Spleen (tissue), 11 donors: ENCODE data around the gene CNBP. TPM values are rescaled to one million over a fixed set of nuclear protein-coding genes. Genes with fewer than 3 reads are reported as not detected.

Experiments used
- DNase-seq: peaks from one replicate; pipeline ENCODE4 v3.0.0-alpha.2; 2020
- H3K27ac ChIP-seq, 8 donors: fragments of 200-600 bp; sonication (generic) in 7 of 8; 1 replicate in 4 of 8; 2 replicates in 4 of 8; pipeline versions ENCODE4 v1.5.0 to v1.8.0; 2016 to 2021; ENCODE audit warnings: inconsistent platforms in 4 of 8, mild to moderate bottlenecking in 4 of 8, moderate library complexity in 1 of 8
- H3K27me3 ChIP-seq, 7 donors: fragments of 200-600 bp; sonication (generic) in 6 of 7; replicated peaks in 1 of 7; 1 replicate in 4 of 7; 2 replicates in 3 of 7; pipeline versions ENCODE4 v1.5.0 to v1.8.0; 2016 to 2021; ENCODE audit warnings: inconsistent platforms in 3 of 7, mild to moderate bottlenecking in 1 of 7
- H3K36me3 ChIP-seq, 6 donors: fragments of 200-600 bp; sonication (generic) in 5 of 6; 1 replicate in 4 of 6; 2 replicates in 2 of 6; pipeline versions ENCODE4 v1.5.0 to v1.8.0; 2016 to 2021; ENCODE audit warnings: inconsistent platforms in 2 of 6
- H3K4me1 ChIP-seq, 6 donors: fragments of 200-600 bp; sonication (generic) in 5 of 6; 1 replicate in 3 of 6; 2 replicates in 3 of 6; pipeline versions ENCODE4 v1.5.0 to v1.8.0; 2016 to 2021; ENCODE audit warnings: inconsistent platforms in 3 of 6
- H3K4me3 ChIP-seq, 8 donors: fragments of 200-600 bp; sonication (generic) in 7 of 8; 1 replicate in 4 of 8; 2 replicates in 4 of 8; pipeline versions ENCODE4 v1.5.0 to v1.8.0; 2016 to 2021; ENCODE audit warnings: inconsistent platforms in 4 of 8, mild to moderate bottlenecking in 4 of 8, moderate library complexity in 2 of 8
- H3K9me3 ChIP-seq, 8 donors: fragments of 200-600 bp; sonication (generic) in 7 of 8; 1 replicate in 4 of 8; 2 replicates in 4 of 8; pipeline versions ENCODE4 v1.5.0 to v1.8.0; 2016 to 2021; ENCODE audit warnings: inconsistent platforms in 4 of 8
- POLR2A ChIP-seq, 3 donors: fragments of 450-650 bp; IDR thresholded peaks; one replicate each; pipeline ENCODE4 v1.5.1; 2017; ENCODE audit warnings: antibody characterized with exemption in 3 of 3, mild to moderate bottlenecking in 1 of 3
- POLR2AphosphoS5 ChIP-seq, 3 donors: sonication (generic); formaldehyde crosslinking; IDR thresholded peaks; one replicate each; pipeline ENCODE4 v1.5.1; 2017; ENCODE audit warnings: antibody characterized with exemption in 3 of 3
- WGBS, 5 donors: extraction: QIAGEN DNeasy Blood & Tissue Kit in 3 of 5; methylation state at CpG; one replicate each; pipeline versions ENCODE4 v1.1.5 to v1.1.7; 2013 to 2018; 5-methylcytosine and 5-hydroxymethylcytosine counted together
- intact Hi-C: fragments of 100-400 bp; cut with DNase I; formaldehyde crosslinking; loops from one replicate; pipeline ENCODE4 v1.15.0; 2023; ENCODE audit warnings: low total_unique reads
- polyA plus RNA-seq, 3 donors: library from polyadenylated mRNA; stranded (reverse); fragments of 200-250 nt; gene quantifications; one replicate each; pipeline ENCODE4 v1.2.1, GENCODE V29; 2013
- total RNA-seq, 7 donors: library from RNA; depleted of rRNA in 3 of 7; stranded (reverse); fragments of >200 nt in 3 of 7; fragmentation: NEBNext Ultra II Directional in 4 of 7; extraction: Animal tissue kit (Norgen Biotek cat#: 25700) in 4 of 7; gene quantifications; one replicate each; pipeline versions ENCODE4 v1.1.0 to v1.2.1, GENCODE V29; 2016 to 2021
- TF ChIP-seq, protein P1 (sequence below), 11 experiments: fragments of 200-600 bp in 7 of 11; fragments of 450-650 bp in 4 of 11; sonication (generic) in 4 of 11; IDR thresholded peaks in 8 of 11; conservative IDR thresholded peaks in 3 of 11; 1 replicate in 7 of 11; 2 replicates in 4 of 11; pipeline versions ENCODE4 v1.4.0 to v1.8.0; 2016 to 2021; ENCODE audit warnings: antibody characterized with exemption in 11 of 11, inconsistent platforms in 4 of 11, mild to moderate bottlenecking in 1 of 11
- donor health status: healthy with polysubstance abuse.
- donor health status: DM: no; HTN: no; CAD: no; lungs with moderate emphysema.
- donor health status: DM: no; HTN: no; CAD: no.
- donor health status: Bipolar disorder and iron deficiency.
- donor health status: healthy.
- donor health status: DM: no; HTN: no; CAD: no.
- donor health status: DM: yes; HTN: yes; CAD: no.

The CNBP gene
- total and polyA plus RNA-seq, 10 donors: 252 to 420 (median 312) TPM

DNA sequence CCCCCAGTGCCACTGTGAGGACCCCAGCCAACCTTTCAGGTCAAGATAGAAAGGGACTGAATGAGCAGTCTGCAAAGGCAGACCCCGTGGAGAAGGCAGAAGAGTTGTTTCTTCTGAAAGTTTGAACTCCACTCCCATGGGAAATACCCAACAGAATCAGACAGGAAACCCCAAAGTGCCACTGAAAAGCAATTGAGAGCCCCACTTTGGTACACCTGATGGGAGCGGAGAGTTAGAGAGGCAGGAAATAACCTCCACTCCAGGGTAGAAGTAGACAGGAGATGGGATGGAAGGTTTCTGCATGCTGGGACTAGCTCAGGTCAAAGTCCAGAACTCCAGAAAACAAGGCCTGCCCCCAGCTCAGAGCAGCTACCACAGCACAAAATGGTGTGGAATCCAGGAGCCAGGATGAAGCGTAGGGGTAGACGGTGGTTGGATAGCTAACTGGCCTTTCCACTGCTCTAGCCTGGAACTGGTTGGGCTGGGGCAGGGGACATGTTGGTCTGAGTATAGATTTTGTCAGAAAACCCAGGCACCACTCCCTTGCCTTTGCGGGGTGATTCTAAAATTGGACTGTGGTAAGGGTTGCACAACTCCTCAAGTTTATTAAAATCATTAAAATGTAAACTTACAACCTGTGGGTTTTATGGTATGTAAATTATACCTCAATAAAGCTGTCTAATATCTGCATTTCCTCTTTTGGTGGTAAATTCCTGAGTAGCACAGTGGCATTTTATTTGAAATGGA, 60.2 kb downstream of the CNBP start:
- Histone ChIP-seq H3K27me3 (no peaks in the 10 kb centered on the region), H3K27ac (peak overlapping the region in 7 of 8 donors; percentile 0 to 97 (median 58)), H3K9me3 (no peaks in the 10 kb centered on the region), H3K4me3 (no peak overlapping the region), H3K36me3 (peaks cover 0 to 40% (median 11%) of the 10 kb centered on the region in 6 donors), H3K4me1 (peaks cover 16 to 42% (median 34%) of the 10 kb centered on the region in 6 donors)
- intact Hi-C loops: no loop called here
- DNase-seq: peak; percentile 69
- WGBS, 5 donors: 38 to 53% (median 44%) methylated on average over 5 of the region's 5 CpGs
- TF ChIP-seq POLR2AphosphoS5 (IDR thresholded peaks at IDR 0.05): no peak

GRCh38 chr3:129122412-129123011, 61.2 kb downstream of the CNBP start:
- DNase-seq: no peak
- peak in 2 of 3 donors; percentile 11 to 41 for TF ChIP-seq POLR2AphosphoS5 (IDR thresholded peaks at IDR 0.05)
- TF ChIP-seq POLR2A (IDR thresholded peaks at IDR 0.05): no peak
- WGBS, 5 donors: 67 to 77% (median 72%) methylated on average over 7 to 18 of the region's 18 CpGs
- H3K4me1 ChIP-seq: peaks cover 26 to 51% (median 44%) of the 10 kb centered on the region in 6 donors
- H3K27me3 ChIP-seq: no peaks in the 10 kb centered on the region
- intact Hi-C loops: no loop called here
- peak overlapping the region in 4 of 8 donors; percentile 80 to 94 (median 88) for H3K4me3 ChIP-seq
- no peaks in the 10 kb centered on the region for H3K9me3 ChIP-seq
- H3K36me3 ChIP-seq: peaks cover 0 to 40% (median 2%) of the 10 kb centered on the region in 6 donors
- peak overlapping the region in 7 of 8 donors; percentile 54 to 97 (median 94) for H3K27ac ChIP-seq

DNA sequence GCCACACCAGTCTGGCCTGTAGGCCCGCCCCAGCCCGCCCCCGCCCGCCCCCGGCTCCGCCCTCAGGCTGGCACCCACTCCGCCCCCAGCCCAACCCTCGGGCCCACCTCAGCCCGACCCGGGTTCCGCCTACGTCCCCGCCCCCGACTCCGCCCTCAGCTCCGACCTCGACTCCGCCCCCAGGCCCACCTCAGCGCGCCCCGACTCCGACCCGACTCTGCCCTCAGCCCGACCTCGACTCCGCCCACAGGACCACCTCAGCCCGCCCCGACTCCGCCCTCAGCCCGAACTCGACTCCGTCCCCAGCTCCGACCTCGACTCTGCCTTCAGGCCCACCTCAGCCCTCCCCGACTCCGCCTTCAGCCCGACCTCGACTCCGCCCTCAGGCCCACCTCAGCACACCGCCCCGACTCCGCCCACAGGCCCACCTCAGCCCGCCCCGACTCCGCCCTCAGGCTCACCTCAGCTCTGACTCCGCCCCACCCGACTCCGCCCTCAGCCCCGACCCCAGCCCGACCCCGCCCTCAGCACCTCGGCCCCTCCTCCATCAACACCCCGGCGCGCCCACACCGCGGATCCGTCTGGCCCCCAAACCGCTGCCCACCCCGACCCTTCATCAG, 61.8 kb downstream of the CNBP start, which contains the start of gene RAB43:
Gene RAB43, minus strand, starts transcription at position 13 of the 620 bp plus-strand sequence. CDS start 315 bp downstream, outside the sequence.
- TF ChIP-seq, protein P1, sequence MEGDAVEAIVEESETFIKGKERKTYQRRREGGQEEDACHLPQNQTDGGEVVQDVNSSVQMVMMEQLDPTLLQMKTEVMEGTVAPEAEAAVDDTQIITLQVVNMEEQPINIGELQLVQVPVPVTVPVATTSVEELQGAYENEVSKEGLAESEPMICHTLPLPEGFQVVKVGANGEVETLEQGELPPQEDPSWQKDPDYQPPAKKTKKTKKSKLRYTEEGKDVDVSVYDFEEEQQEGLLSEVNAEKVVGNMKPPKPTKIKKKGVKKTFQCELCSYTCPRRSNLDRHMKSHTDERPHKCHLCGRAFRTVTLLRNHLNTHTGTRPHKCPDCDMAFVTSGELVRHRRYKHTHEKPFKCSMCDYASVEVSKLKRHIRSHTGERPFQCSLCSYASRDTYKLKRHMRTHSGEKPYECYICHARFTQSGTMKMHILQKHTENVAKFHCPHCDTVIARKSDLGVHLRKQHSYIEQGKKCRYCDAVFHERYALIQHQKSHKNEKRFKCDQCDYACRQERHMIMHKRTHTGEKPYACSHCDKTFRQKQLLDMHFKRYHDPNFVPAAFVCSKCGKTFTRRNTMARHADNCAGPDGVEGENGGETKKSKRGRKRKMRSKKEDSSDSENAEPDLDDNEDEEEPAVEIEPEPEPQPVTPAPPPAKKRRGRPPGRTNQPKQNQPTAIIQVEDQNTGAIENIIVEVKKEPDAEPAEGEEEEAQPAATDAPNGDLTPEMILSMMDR (IDR thresholded peaks at IDR 0.05 in 8 of 11, conservative IDR thresholded peaks at IDR 0.05 in 3 of 11): no peak
- no peak for TF ChIP-seq POLR2A (IDR thresholded peaks at IDR 0.05)
- no peak for TF ChIP-seq POLR2AphosphoS5 (IDR thresholded peaks at IDR 0.05)
- WGBS, 5 donors: 3 to 8% (median 7%) methylated on average over 39 to 60 of the region's 60 CpGs
- DNase-seq: peak; percentile 95
- peaks cover 29 to 57% (median 50%) of the 10 kb centered on the region in 6 donors for H3K4me1 ChIP-seq
- peak within 1 kb of the TSS; percentile 65 to 94 (median 84) for H3K4me3 ChIP-seq
- H3K27ac ChIP-seq: peak within 1 kb of the TSS; percentile 87 to 97 (median 94)
- intact Hi-C loops: no loop called here
- H3K9me3 ChIP-seq: no peaks in the 10 kb centered on the region
- H3K36me3 ChIP-seq: peaks cover 0 to 38% (median 0%) of the 10 kb centered on the region in 6 donors
- no peaks in the 10 kb centered on the region for H3K27me3 ChIP-seq

DNA sequence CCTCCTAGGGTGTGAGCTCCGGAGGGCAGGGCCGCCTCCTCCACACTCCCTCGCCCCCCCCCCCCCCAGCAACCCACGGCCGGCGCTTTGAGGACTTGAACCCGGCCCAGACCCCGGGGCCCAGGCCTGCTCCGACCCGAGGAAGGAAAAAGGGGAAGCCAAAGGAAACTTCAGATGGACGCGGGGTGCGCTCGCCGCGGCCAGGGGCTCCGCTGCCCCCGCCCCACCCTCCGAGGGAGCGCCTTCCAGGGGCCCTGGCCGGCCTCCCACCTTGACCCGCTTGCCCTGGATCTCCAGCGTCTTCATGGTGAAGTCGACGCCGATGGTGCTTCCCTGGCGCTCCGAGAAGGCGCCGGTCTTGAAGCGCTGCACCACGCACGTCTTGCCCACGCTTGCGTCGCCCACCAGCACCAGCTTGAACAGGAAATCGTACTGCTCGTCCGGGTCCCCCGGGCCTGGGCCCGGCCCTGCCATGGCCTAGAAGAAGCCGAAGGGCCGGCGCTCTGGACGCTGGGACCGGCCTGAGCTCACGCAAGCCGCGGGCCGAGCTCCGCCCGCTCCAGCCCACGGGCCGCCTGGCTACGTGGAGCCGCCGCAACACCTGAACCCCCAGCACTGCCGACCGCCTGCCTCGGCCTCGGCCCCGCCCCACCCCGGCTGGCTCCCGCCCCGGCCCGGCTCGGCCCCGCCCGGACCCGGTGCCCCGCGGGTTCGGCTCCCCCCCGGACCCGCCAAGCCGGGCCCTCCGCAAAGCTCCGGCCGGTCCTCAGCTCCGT, 62.5 kb downstream of the CNBP start:
- WGBS, 5 donors: 0 to 2% (median 1%) methylated on average over 16 to 79 of the region's 80 CpGs
- DNase-seq: no peak

More for the DNA sequence above, 62.5 kb downstream of the CNBP start:
- intact Hi-C loops: no loop called here
- no peaks in the 10 kb centered on the region for H3K9me3 ChIP-seq
- H3K4me3 ChIP-seq: peak overlapping the region; percentile 65 to 94 (median 84)
- peaks cover 0 to 31% (median 0%) of the 10 kb centered on the region in 6 donors for H3K36me3 ChIP-seq
- H3K27ac ChIP-seq: peak overlapping the region; percentile 87 to 97 (median 94)
- H3K4me1 ChIP-seq: peaks cover 36 to 64% (median 57%) of the 10 kb centered on the region in 6 donors
- no peaks in the 10 kb centered on the region for H3K27me3 ChIP-seq
- no peak for TF ChIP-seq POLR2A (IDR thresholded peaks at IDR 0.05)
- TF ChIP-seq POLR2AphosphoS5 (IDR thresholded peaks at IDR 0.05): peak; percentile 46 to 74 (median 59)
